GM12872 (cell line): ENCODE data around the gene EFCAB11.

Experiments used
- TF ChIP-seq, protein P1 (sequence below): IDR thresholded peaks from 3 replicates; pipeline ENCODE4 v1.5.1; 2011; ENCODE audit warnings: low read depth, mild to moderate bottlenecking, low read length, moderate library complexity; ENCODE audit not compliant: insufficient read depth

EFCAB11 gene

DNA sequence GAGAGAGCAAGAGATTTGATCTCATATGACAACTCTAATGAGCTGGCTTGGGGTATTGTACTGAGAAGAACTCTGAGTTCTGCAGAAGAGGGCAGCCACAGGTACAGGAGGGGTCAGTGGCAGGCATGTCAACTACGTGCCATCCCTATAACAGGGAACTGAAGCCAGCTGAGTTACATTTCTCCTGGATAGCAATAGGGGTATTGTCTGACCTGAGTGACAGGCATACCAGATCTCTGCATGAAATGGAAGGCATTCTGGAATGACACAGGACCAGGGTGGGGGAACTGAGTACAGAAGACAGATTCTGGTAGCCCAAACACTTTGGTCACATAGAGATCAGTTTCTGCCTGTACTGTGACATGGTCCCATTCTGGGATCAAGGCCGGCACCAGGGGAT is 35.8 kb downstream of the EFCAB11 start:
- TF ChIP-seq, protein P1, sequence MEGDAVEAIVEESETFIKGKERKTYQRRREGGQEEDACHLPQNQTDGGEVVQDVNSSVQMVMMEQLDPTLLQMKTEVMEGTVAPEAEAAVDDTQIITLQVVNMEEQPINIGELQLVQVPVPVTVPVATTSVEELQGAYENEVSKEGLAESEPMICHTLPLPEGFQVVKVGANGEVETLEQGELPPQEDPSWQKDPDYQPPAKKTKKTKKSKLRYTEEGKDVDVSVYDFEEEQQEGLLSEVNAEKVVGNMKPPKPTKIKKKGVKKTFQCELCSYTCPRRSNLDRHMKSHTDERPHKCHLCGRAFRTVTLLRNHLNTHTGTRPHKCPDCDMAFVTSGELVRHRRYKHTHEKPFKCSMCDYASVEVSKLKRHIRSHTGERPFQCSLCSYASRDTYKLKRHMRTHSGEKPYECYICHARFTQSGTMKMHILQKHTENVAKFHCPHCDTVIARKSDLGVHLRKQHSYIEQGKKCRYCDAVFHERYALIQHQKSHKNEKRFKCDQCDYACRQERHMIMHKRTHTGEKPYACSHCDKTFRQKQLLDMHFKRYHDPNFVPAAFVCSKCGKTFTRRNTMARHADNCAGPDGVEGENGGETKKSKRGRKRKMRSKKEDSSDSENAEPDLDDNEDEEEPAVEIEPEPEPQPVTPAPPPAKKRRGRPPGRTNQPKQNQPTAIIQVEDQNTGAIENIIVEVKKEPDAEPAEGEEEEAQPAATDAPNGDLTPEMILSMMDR, result no peak

DNA sequence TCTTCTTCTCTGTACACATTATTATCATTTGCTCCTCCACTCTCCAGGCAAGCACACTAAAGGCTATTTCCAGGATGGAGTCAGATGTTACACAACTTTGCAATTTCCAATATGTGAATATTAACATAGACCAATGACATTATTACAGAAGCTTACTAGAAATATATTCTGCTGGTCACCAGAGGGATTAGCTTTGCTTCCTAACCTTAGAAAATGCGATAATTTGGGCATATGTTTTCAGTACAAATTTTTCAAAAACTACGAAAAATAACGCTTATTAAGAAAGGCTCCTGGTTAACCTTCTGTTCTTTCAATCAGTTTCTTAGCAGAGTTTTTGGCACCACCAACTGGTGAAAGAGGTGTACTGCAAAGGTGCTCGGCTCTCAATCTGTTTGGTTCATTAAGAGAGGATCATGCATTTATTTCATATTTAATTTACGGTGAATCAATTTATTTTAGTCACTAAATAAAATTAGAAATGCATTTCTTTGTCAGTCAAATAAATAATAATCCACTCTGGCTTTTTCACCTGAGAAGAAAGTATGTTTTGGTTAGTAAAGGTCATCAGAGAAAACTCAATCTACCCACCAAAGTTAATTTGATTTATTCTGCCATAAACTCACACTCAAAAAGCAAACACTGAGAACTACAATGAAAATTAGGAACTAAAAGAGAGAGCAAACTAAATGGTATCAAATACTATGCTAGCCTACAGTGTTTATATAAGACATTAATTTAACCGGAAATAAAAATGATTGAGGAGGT is 39.2 kb downstream of the EFCAB11 start:
- TF ChIP-seq, protein P1, result peak; percentile 88

DNA sequence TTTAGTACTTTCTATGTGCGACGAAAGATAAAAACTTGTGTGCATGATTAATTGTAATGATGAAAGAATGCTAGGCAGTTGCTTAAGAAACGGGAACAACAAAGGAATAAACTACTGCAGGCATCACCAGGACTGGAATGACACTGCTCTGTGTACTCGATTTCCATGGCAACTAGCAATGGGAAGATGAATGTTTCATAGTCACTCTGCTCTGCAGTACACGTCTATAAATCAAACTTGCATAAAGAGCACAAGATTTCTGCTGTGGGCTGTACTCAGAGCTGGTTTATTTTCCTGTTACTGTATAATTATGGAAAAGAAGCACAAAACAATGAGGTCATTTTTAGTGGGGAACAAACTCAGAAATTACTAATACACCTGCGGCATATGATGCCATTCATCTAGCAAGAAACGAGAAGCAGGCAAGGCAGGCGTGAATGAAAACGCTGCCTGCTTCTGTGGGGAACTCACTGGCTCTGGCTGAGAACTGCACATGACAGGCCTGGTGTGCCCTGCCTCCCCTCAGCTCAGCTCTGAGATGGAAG is 41.8 kb downstream of the EFCAB11 start:
- TF ChIP-seq, protein P1, result no peak

DNA sequence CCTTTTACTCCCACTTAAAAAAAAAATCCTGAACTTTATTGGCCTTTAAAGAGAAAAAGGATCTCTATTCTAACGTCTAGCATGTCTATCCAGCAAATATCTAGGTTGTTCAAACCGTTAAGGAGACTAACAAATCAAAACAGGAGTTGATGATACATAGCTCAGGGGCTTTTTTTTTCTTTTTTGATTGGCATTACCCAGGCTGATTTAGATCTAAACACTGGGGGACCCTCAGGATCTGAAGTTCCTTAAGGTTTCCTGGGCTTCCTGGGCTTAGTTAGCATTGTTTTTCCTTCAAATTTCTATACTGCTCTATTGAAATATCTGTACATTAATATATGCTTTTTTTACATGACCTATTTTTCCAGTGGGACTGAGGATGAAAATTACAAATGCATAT is 42.3 kb downstream of the EFCAB11 start:
- TF ChIP-seq, protein P1, result no peak

DNA sequence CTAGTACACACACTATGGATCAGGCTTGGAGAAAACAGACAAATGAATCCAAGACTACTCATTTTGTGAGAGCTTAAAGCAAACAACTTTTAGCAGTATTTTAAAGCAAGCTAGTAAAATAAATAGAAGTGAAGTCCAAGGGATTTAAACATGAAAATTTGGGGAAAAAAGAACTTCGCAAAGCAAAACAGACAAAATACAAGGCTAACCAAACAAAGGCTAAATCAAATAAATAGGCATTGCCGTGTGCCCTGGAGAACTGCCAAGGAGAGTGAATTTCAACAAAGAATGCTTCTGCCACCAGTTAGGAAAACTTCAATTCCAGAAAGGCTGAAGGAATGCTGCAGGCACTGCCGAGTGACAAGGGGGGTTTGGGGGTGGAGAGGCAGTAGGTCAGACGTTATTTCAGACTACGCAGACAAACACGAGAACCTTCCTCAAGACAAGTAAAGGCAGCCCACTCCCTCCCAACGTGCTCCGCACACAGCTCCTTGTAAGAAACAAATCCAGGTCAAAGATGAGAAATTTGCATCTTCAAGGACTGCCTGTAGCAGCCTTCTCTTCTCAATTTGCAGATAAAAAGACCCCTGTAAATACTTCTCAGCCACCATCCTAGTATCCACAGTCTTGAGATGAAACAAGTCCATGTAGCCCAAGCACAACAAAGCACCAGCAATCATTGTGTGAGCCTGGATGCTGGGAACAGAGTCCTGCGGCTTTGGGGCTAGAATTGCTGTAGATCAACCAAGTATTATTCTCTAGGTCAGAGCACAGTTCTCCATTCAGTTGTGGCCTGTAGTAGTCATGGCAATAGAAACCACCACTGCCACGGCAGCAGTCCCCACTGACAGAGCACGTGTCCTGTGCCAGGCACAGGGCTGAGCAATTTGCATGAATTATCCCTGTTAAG is 43.3 kb downstream of the EFCAB11 start:
- TF ChIP-seq, protein P1, result no peak

DNA sequence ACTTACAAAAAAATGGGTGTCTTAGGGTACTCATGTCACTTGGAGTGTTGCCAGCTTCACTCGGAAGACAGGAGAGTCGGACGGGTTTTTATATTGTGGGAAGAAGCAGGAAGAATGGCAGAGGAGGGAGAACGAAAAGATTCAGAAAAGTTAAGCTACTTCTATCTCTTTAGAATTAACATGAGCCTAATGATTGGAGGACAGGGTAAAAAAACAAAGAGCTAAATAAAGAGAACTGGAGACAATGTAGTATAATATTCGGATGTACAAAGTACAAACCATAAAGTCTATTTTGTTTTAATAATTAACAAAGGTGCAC is 43.9 kb downstream of the EFCAB11 start:
- TF ChIP-seq, protein P1, result no peak

DNA sequence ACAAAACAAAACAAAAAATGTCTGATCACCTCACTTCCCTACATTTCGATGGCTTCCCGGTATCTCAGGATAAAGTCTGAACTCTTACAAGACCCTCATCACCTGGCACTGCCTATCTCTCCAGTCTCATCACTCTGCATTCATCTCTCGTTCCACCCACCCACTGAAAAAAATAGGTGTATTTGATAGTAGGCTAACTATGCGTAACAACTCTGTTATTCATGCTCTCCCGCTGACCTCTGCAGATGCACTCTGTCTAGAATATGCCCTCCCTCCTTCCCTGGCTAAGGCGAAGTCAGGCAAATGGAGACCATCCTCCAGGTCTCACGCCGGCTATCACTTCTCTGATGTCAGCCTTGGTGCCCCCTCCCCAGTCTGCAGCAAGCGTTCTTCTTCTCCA is 44.9 kb downstream of the EFCAB11 start:
- TF ChIP-seq, protein P1, result no peak
